Esophagus squamous epithelium (tissue), 4 donors: ENCODE data around the gene TRAPPC10.

Experiments used
- POLR2A ChIP-seq, 4 donors: fragments of 450-650 bp; IDR thresholded peaks; one replicate each; pipeline ENCODE4 v1.6.1; 2017; ENCODE audit warnings: antibody characterized with exemption in 4 of 4, mild to moderate bottlenecking in 4 of 4, moderate library complexity in 3 of 4
- TF ChIP-seq, protein P1 (sequence below), 6 experiments: fragments of 450-650 bp in 4 of 6; fragments of 200-600 bp in 2 of 6; sonication (generic) in 2 of 6; IDR thresholded peaks; one replicate each; pipeline ENCODE4 v1.5.1; 2016 to 2019; ENCODE audit warnings: antibody characterized with exemption in 6 of 6, mild to moderate bottlenecking in 4 of 6, moderate library complexity in 4 of 6

DNA sequence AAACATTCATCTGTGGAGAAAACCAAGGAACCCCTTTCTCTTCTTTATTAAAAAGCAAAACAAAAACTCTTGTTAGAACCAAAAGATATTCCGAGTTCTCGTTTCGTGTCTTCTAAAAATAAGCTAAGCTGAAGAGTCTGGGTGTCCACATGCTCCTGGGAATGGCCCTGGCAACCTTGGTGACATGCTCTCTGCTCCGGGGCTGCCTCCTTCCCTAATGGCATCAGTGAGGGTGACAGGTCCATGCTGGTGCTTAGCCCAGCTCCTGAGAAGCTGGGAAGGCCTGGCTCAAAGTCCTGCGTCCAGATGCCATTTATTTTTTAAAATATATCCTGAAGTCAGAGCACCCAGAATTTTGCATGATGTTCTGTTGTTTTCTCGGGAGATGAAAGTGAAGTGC is 24.6 kb upstream of the TRAPPC10 start:
- TF ChIP-seq, protein P1, sequence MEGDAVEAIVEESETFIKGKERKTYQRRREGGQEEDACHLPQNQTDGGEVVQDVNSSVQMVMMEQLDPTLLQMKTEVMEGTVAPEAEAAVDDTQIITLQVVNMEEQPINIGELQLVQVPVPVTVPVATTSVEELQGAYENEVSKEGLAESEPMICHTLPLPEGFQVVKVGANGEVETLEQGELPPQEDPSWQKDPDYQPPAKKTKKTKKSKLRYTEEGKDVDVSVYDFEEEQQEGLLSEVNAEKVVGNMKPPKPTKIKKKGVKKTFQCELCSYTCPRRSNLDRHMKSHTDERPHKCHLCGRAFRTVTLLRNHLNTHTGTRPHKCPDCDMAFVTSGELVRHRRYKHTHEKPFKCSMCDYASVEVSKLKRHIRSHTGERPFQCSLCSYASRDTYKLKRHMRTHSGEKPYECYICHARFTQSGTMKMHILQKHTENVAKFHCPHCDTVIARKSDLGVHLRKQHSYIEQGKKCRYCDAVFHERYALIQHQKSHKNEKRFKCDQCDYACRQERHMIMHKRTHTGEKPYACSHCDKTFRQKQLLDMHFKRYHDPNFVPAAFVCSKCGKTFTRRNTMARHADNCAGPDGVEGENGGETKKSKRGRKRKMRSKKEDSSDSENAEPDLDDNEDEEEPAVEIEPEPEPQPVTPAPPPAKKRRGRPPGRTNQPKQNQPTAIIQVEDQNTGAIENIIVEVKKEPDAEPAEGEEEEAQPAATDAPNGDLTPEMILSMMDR (IDR thresholded peaks at IDR 0.05), result no peak
- no peak for TF ChIP-seq POLR2A (IDR thresholded peaks at IDR 0.05)
